Measurements from ENCODE around the gene TECPR2.

The TECPR2 gene

GRCh38 chr14:102408724-102409123 lies 46.0 kb downstream of the TECPR2 start:
- H3K27ac ChIP-seq (replicated peaks) = no peak overlapping the region
- H3K4me3 ChIP-seq (replicated peaks; ENCODE audit: insufficient read depth, low read length) = no peak overlapping the region
- no peaks in the 10 kb centered on the region for H3K27me3 ChIP-seq (ENCODE audit: insufficient read depth, poor library complexity, severe bottlenecking)
- TF ChIP-seq SPI1 (IDR thresholded peaks at IDR 0.05; ENCODE audit: borderline replicate concordance, low read depth) (no peak), POLR2AphosphoS5 (IDR thresholded peaks at IDR 0.05; ENCODE audit: low read depth) (no peak), GABPA (IDR thresholded peaks at IDR 0.05; ENCODE audit: low read depth) (no peak)
- TF ChIP-seq, protein P1, sequence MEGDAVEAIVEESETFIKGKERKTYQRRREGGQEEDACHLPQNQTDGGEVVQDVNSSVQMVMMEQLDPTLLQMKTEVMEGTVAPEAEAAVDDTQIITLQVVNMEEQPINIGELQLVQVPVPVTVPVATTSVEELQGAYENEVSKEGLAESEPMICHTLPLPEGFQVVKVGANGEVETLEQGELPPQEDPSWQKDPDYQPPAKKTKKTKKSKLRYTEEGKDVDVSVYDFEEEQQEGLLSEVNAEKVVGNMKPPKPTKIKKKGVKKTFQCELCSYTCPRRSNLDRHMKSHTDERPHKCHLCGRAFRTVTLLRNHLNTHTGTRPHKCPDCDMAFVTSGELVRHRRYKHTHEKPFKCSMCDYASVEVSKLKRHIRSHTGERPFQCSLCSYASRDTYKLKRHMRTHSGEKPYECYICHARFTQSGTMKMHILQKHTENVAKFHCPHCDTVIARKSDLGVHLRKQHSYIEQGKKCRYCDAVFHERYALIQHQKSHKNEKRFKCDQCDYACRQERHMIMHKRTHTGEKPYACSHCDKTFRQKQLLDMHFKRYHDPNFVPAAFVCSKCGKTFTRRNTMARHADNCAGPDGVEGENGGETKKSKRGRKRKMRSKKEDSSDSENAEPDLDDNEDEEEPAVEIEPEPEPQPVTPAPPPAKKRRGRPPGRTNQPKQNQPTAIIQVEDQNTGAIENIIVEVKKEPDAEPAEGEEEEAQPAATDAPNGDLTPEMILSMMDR (IDR thresholded peaks at IDR 0.05; ENCODE audit: insufficient read depth, low read length) = no peak
- TF ChIP-seq, protein P2, sequence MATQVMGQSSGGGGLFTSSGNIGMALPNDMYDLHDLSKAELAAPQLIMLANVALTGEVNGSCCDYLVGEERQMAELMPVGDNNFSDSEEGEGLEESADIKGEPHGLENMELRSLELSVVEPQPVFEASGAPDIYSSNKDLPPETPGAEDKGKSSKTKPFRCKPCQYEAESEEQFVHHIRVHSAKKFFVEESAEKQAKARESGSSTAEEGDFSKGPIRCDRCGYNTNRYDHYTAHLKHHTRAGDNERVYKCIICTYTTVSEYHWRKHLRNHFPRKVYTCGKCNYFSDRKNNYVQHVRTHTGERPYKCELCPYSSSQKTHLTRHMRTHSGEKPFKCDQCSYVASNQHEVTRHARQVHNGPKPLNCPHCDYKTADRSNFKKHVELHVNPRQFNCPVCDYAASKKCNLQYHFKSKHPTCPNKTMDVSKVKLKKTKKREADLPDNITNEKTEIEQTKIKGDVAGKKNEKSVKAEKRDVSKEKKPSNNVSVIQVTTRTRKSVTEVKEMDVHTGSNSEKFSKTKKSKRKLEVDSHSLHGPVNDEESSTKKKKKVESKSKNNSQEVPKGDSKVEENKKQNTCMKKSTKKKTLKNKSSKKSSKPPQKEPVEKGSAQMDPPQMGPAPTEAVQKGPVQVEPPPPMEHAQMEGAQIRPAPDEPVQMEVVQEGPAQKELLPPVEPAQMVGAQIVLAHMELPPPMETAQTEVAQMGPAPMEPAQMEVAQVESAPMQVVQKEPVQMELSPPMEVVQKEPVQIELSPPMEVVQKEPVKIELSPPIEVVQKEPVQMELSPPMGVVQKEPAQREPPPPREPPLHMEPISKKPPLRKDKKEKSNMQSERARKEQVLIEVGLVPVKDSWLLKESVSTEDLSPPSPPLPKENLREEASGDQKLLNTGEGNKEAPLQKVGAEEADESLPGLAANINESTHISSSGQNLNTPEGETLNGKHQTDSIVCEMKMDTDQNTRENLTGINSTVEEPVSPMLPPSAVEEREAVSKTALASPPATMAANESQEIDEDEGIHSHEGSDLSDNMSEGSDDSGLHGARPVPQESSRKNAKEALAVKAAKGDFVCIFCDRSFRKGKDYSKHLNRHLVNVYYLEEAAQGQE (IDR thresholded peaks at IDR 0.05; ENCODE audit: insufficient replicate concordance, low read depth) = no peak
- DNase-seq (ENCODE audit: low read depth in 1 of 2, low spot score in 1 of 2) = peak in 1 of 2 experiments; percentile 16

DNA sequence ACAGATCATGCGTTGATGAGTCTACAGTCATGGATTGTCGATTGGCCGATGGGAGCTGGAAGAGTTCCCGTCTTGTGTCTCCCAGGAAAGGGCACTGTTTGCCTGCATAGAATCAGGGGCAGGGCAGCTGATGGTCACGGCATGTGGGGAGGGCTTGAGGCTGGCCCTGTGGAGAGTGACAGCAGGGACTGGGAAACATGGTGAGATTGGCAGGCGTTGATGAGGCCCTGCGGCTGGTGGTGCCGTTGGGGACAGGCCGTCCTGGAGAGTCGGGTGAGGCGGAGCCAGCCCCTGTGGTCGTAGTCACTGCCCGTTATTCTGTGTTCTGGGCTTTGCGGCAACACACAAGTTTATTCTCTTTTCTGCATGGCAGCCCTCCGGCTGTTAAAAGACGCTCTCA lies 52.9 kb downstream of the TECPR2 start:
- H3K4me3 ChIP-seq (replicated peaks; ENCODE audit: insufficient read depth, low read length) = no peak overlapping the region
- no peak for TF ChIP-seq GABPA (IDR thresholded peaks at IDR 0.05; ENCODE audit: low read depth)
- TF ChIP-seq, protein P1 (IDR thresholded peaks at IDR 0.05; ENCODE audit: insufficient read depth, low read length) = no peak
- no peak for TF ChIP-seq SPI1 (IDR thresholded peaks at IDR 0.05; ENCODE audit: borderline replicate concordance, low read depth)
- no peak for TF ChIP-seq POLR2AphosphoS5 (IDR thresholded peaks at IDR 0.05; ENCODE audit: low read depth)
- TF ChIP-seq, protein P2 (IDR thresholded peaks at IDR 0.05; ENCODE audit: insufficient replicate concordance, low read depth) = no peak
- DNase-seq (ENCODE audit: low read depth in 1 of 2, low spot score in 1 of 2) = no peak
- H3K27ac ChIP-seq (replicated peaks) = no peak overlapping the region
- no peaks in the 10 kb centered on the region for H3K27me3 ChIP-seq (ENCODE audit: insufficient read depth, poor library complexity, severe bottlenecking)

GRCh38 chr14:102417001-102417431 lies 54.3 kb downstream of the TECPR2 start:
- no peak for DNase-seq (ENCODE audit: low read depth in 1 of 2, low spot score in 1 of 2)
- Histone ChIP-seq H3K27me3 (ENCODE audit: insufficient read depth, poor library complexity, severe bottlenecking) (no peaks in the 10 kb centered on the region), H3K4me3 (replicated peaks; ENCODE audit: insufficient read depth, low read length) (no peak overlapping the region), H3K27ac (replicated peaks) (no peak overlapping the region)
- no peak for TF ChIP-seq GABPA (IDR thresholded peaks at IDR 0.05; ENCODE audit: low read depth)
- TF ChIP-seq POLR2AphosphoS5 (IDR thresholded peaks at IDR 0.05; ENCODE audit: low read depth) = no peak

DNA sequence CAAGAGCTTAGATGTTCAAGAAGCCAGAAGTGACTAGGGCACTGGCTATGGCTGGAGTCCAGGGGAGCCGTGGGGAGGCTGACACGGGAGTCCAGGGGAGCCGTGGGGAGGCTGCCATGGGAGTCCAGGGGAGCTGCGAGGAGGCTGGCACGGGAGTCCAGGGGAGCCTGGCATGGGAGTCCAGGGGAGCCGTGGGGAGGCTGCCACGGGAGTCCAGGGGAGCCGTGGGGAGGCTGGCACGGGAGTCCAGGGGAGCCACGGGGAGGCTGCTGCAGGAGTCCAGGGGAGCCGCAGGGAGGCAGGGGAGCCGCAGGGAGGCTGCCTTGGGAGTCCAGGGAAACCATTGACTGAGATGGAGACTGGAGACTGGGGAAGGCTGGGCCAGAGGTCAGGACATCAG lies 54.9 kb downstream of the TECPR2 start:
- Histone ChIP-seq H3K27ac (replicated peaks) (no peak overlapping the region), H3K27me3 (ENCODE audit: insufficient read depth, poor library complexity, severe bottlenecking) (no peaks in the 10 kb centered on the region), H3K4me3 (replicated peaks; ENCODE audit: insufficient read depth, low read length) (no peak overlapping the region)
- DNase-seq (ENCODE audit: low read depth in 1 of 2, low spot score in 1 of 2) = no peak
- TF ChIP-seq, protein P2 (IDR thresholded peaks at IDR 0.05; ENCODE audit: insufficient replicate concordance, low read depth) = no peak
- TF ChIP-seq SPI1 (IDR thresholded peaks at IDR 0.05; ENCODE audit: borderline replicate concordance, low read depth) (no peak), POLR2AphosphoS5 (IDR thresholded peaks at IDR 0.05; ENCODE audit: low read depth) (no peak), GABPA (IDR thresholded peaks at IDR 0.05; ENCODE audit: low read depth) (no peak)
- TF ChIP-seq, protein P1 (IDR thresholded peaks at IDR 0.05; ENCODE audit: insufficient read depth, low read length) = no peak
